H1 (cell line): ENCODE measurements around the gene ACTG1. TPM values are rescaled to one million over a fixed set of nuclear protein-coding genes. Genes with fewer than 3 reads are reported as not detected.

Experiments used
- CTCF ChIA-PET: fragments of 300-600 bp; sonication (Branson Sonifier 250); formaldehyde crosslinking; loops from one replicate; lab custom pipeline; 2021; ENCODE audit not compliant: partially characterized antibody; lab: Charles Lee
- POLR2A ChIA-PET: fragments of 300-600 bp; sonication (Branson Sonifier 250); formaldehyde crosslinking; loops from one replicate; lab custom pipeline; 2021; ENCODE audit warnings: inconsistent platforms; ENCODE audit not compliant: partially characterized antibody; lab: Charles Lee
- DNase-seq, 2 experiments: peaks; one replicate each; pipeline versions ENCODE4 v3.0.0 to v3.0.0-alpha.2; 2010 to 2022; ENCODE audit warnings: low spot score in 2 of 2, low read depth in 1 of 2, mixed read lengths in 1 of 2
- FAIRE-seq: peaks from 2 replicates; lab custom pipeline; 2011; peaks lifted over from hg19 to GRCh38; lab: Jason Lieb, UNC
- H2AFZ ChIP-seq: 2 replicates; pipeline ENCODE4 v1.8.1; 2012; ENCODE audit warnings: low read length, inconsistent platforms
- H2AK5ac ChIP-seq: 2 replicates; pipeline ENCODE4 v1.6.1; 2013; ENCODE audit warnings: low read depth, low read length
- H2BK120ac ChIP-seq: replicated peaks from 2 replicates; pipeline ENCODE3; 2013; ENCODE audit warnings: low read depth, low read length, inconsistent platforms
- H2BK12ac ChIP-seq: 2 replicates; pipeline ENCODE4 v1.6.1; 2013; ENCODE audit warnings: low read depth, low read length
- H2BK15ac ChIP-seq: 2 replicates; pipeline ENCODE4 v1.6.1; 2013; ENCODE audit warnings: low read length
- H2BK20ac ChIP-seq: 2 replicates; pipeline ENCODE4 v1.6.1; 2013; ENCODE audit warnings: low read length
- H2BK5ac ChIP-seq: 2 replicates; pipeline ENCODE4 v1.6.1; 2013; ENCODE audit warnings: low read depth, low read length
- H3K14ac ChIP-seq: 2 replicates; pipeline ENCODE4 v1.6.1; 2013; ENCODE audit warnings: inconsistent platforms; ENCODE audit not compliant: insufficient read length
- H3K18ac ChIP-seq: 2 replicates; pipeline ENCODE4 v1.6.1; 2013; ENCODE audit warnings: low read length; ENCODE audit errors: extremely low read depth
- H3K23ac ChIP-seq: 2 replicates; pipeline ENCODE4 v1.6.1; 2013; ENCODE audit warnings: inconsistent platforms; ENCODE audit not compliant: insufficient read length
- H3K23me2 ChIP-seq: 2 replicates; pipeline ENCODE4 v1.6.1; 2013; ENCODE audit warnings: low read depth, low read length
- H3K27ac ChIP-seq: 2 replicates; pipeline ENCODE4 v1.6.1; 2011; ENCODE audit warnings: low read depth, low read length, inconsistent platforms
- H3K27me3 ChIP-seq, 4 experiments: replicated peaks in 1 of 4; 1 replicate in 1 of 4; 2 replicates in 3 of 4; pipeline versions ENCODE4 v1.6.1 to v1.8.1; 2011 to 2013; ENCODE audit warnings: low read length in 3 of 4, mild to moderate bottlenecking in 3 of 4, inconsistent platforms in 2 of 4, mixed read lengths in 2 of 4, moderate library complexity in 1 of 4; ENCODE audit not compliant: control insufficient read depth in 3 of 4, insufficient read depth in 3 of 4; ENCODE audit errors: extremely low read depth in 1 of 4
- H3K36me3 ChIP-seq, 4 experiments: 2 replicates each; pipeline versions ENCODE4 v1.6.1 to v1.8.1; 2011 to 2013; ENCODE audit warnings: mild to moderate bottlenecking in 4 of 4, low read length in 3 of 4, moderate library complexity in 2 of 4, control low read depth in 1 of 4, inconsistent platforms in 1 of 4; ENCODE audit not compliant: insufficient read depth in 4 of 4, control insufficient read depth in 2 of 4
- H3K4ac ChIP-seq: replicated peaks from 2 replicates; pipeline ENCODE3; 2013; ENCODE audit warnings: low read length, low read depth, mixed read lengths, inconsistent platforms; ENCODE audit not compliant: insufficient read length
- H3K4me1 ChIP-seq, 4 experiments: replicated peaks in 1 of 4; 1 replicate in 1 of 4; 2 replicates in 3 of 4; pipeline versions ENCODE4 v1.6.1 to v1.8.1; 2011 to 2013; ENCODE audit warnings: low read length in 3 of 4, inconsistent platforms in 2 of 4, mixed read lengths in 1 of 4; ENCODE audit not compliant: insufficient read depth in 4 of 4, control insufficient read depth in 3 of 4
- H3K4me2 ChIP-seq, 2 experiments: 2 replicates each; pipeline versions ENCODE4 v1.6.1 to v1.8.1; 2011 to 2013; ENCODE audit warnings: low read depth in 2 of 2, low read length in 2 of 2, control low read depth in 1 of 2, inconsistent platforms in 1 of 2, mild to moderate bottlenecking in 1 of 2; ENCODE audit not compliant: insufficient read depth in 1 of 2
- H3K4me3 ChIP-seq, 4 experiments: fragments of 200-600, 300-600 bp in 1 of 4; sonication (generic), shearing (Covaris generic), sonication (Bioruptor Twin) in 1 of 4; 2 replicates each; pipeline versions ENCODE4 v1.5.1 to v1.8.1; 2011 to 2016; ENCODE audit warnings: low read length in 4 of 4, low read depth in 3 of 4, control low read depth in 2 of 4, inconsistent platforms in 2 of 4, mild to moderate bottlenecking in 2 of 4, mixed read lengths in 1 of 4, moderate library complexity in 1 of 4; ENCODE audit not compliant: insufficient read depth in 2 of 4; ENCODE audit errors: extremely low read depth in 1 of 4
- H3K56ac ChIP-seq: replicated peaks from 2 replicates; pipeline ENCODE3; 2013; ENCODE audit warnings: low read depth, mild to moderate bottlenecking, mixed read lengths, low read length, inconsistent platforms; ENCODE audit not compliant: insufficient read length
- H3K79me1 ChIP-seq: 2 replicates; pipeline ENCODE4 v1.6.1; 2013; ENCODE audit warnings: low read depth, low read length, control low read depth
- H3K79me2 ChIP-seq, 2 experiments: 2 replicates each; pipeline versions ENCODE4 v1.6.1 to v1.8.1; 2012 to 2013; ENCODE audit warnings: low read length in 2 of 2, mild to moderate bottlenecking in 2 of 2, inconsistent platforms in 1 of 2; ENCODE audit not compliant: insufficient read depth in 2 of 2, control insufficient read depth in 1 of 2
- H3K9ac ChIP-seq, 4 experiments: replicated peaks in 1 of 4; 1 replicate in 1 of 4; 2 replicates in 3 of 4; pipeline versions ENCODE4 v1.6.1 to v1.8.1; 2011 to 2013; ENCODE audit warnings: low read depth in 3 of 4, low read length in 3 of 4, control low read depth in 2 of 4, mild to moderate bottlenecking in 2 of 4, moderate library complexity in 2 of 4, inconsistent platforms in 1 of 4; ENCODE audit errors: extremely low read depth in 1 of 4
- H3K9me3 ChIP-seq, 2 experiments: 2 replicates each; pipeline versions ENCODE4 v1.6.1 to v1.8.1; 2012 to 2013; ENCODE audit warnings: mild to moderate bottlenecking in 2 of 2, moderate library complexity in 2 of 2, control low read depth in 1 of 2, inconsistent platforms in 1 of 2, low read depth in 1 of 2, low read length in 1 of 2, mixed read lengths in 1 of 2; ENCODE audit not compliant: insufficient read depth in 2 of 2
- H4K20me1 ChIP-seq, 2 experiments: replicated peaks in 1 of 2; 2 replicates each; pipeline versions ENCODE3 to v1.8.1; 2011 to 2013; ENCODE audit warnings: inconsistent platforms in 2 of 2, low read length in 2 of 2, mild to moderate bottlenecking in 1 of 2; ENCODE audit not compliant: insufficient read depth in 2 of 2, control insufficient read depth in 1 of 2
- H4K5ac ChIP-seq: 2 replicates; pipeline ENCODE4 v1.6.1; 2013; ENCODE audit warnings: low read length, low read depth, mixed read lengths, inconsistent platforms; ENCODE audit not compliant: insufficient read length
- H4K8ac ChIP-seq: 2 replicates; pipeline ENCODE4 v1.8.0; 2013; ENCODE audit warnings: mild to moderate bottlenecking, moderate library complexity, low read length, inconsistent platforms; ENCODE audit not compliant: insufficient read depth; ENCODE audit errors: extremely low read depth
- H4K91ac ChIP-seq: replicated peaks from 2 replicates; pipeline ENCODE3; 2013; ENCODE audit warnings: low read length, mixed read lengths, inconsistent platforms; ENCODE audit not compliant: insufficient read length
- CHD1 ChIP-seq: IDR thresholded peaks from 2 replicates; pipeline ENCODE4 v1.6.1; 2012; ENCODE audit warnings: low read depth, low read length, improper control_type of control experiment
- CHD2 ChIP-seq: IDR thresholded peaks from 2 replicates; pipeline ENCODE4 v1.6.1; 2012; ENCODE audit warnings: low read length, improper control_type of control experiment
- GTF2F1 ChIP-seq: IDR thresholded peaks from 2 replicates; pipeline ENCODE4 v1.6.1; 2012; ENCODE audit warnings: low read depth, low read length, improper control_type of control experiment, borderline replicate concordance
- HDAC6 ChIP-seq: IDR thresholded peaks from one replicate; pipeline ENCODE4 v1.7.1; 2012; ENCODE audit warnings: low read depth, mild to moderate bottlenecking, inconsistent platforms, low read length, moderate library complexity
- JUN ChIP-seq: IDR thresholded peaks from 2 replicates; pipeline ENCODE4 v1.6.1; 2011; ENCODE audit warnings: low read depth, mild to moderate bottlenecking, improper control_type of control experiment, low read length
- KDM5A ChIP-seq: fragments of 200-600 bp; IDR thresholded peaks from 2 replicates; pipeline ENCODE4 v1.7.1; 2012; ENCODE audit warnings: mild to moderate bottlenecking, low read length, inconsistent platforms, mixed read lengths
- MAFK ChIP-seq: IDR thresholded peaks from 2 replicates; pipeline ENCODE4 v1.6.1; 2012; ENCODE audit warnings: low read depth, mild to moderate bottlenecking, improper control_type of control experiment, low read length
- PHF8 ChIP-seq: fragments of 200-600 bp; sonication (generic); conservative IDR thresholded peaks from 2 replicates; pipeline ENCODE4 v1.7.1; 2012; ENCODE audit warnings: low read depth, mild to moderate bottlenecking, inconsistent platforms, low read length, moderate library complexity
- POLR2A ChIP-seq, 2 experiments: IDR thresholded peaks; 1 replicate in 1 of 2; 2 replicates in 1 of 2; pipeline ENCODE4 v1.6.1; 2011; ENCODE audit warnings: low read depth in 2 of 2, low read length in 2 of 2, mild to moderate bottlenecking in 2 of 2; ENCODE audit errors: control extremely low read depth in 1 of 2
- RXRA ChIP-seq: IDR thresholded peaks from 2 replicates; pipeline ENCODE4 v1.6.1; 2011; ENCODE audit warnings: low read depth, mild to moderate bottlenecking, low read length, moderate library complexity; ENCODE audit not compliant: insufficient read depth
- SIX5 ChIP-seq: IDR thresholded peaks from 2 replicates; pipeline ENCODE4 v1.6.1; 2011; ENCODE audit warnings: mild to moderate bottlenecking, low read depth, low read length
- SP4 ChIP-seq: IDR thresholded peaks from 2 replicates; pipeline ENCODE4 v1.6.1; 2012; ENCODE audit warnings: low read length, inconsistent platforms
- TCF12 ChIP-seq: IDR thresholded peaks from 2 replicates; pipeline ENCODE4 v1.6.1; 2011; ENCODE audit warnings: low read depth, mild to moderate bottlenecking, low read length
- ZNF274 ChIP-seq: IDR thresholded peaks from 2 replicates; pipeline ENCODE4 v1.7.0; 2012; ENCODE audit warnings: low read length, borderline replicate concordance; ENCODE audit errors: extremely low read depth
- WGBS, 2 experiments: shearing (Covaris generic) in 1 of 2; methylation state at CpG; one replicate each; pipeline versions ENCODE4 v1.1.6 to v1.1.7; 2013 to 2015; ENCODE audit warnings: low lambda C conversion rate in 2 of 2, mixed read lengths in 2 of 2, inconsistent platforms in 1 of 2, low coverage in 1 of 2, missing lambda C conversion rate in 1 of 2; ENCODE audit not compliant: insufficient replicate concordance in 2 of 2, insufficient coverage in 1 of 2, insufficient read length in 1 of 2; ENCODE audit errors: extremely low coverage in 1 of 2, missing lambda C conversion rate in 1 of 2; 5-methylcytosine and 5-hydroxymethylcytosine counted together
- polyA plus RNA-seq, 7 experiments: library from polyadenylated mRNA; depleted of rRNA in 3 of 7; stranded (reverse) in 5 of 7; unstranded in 2 of 7; fragments of >200 nt in 5 of 7; fragments of 200-250 nt in 2 of 7; gene quantifications; 1 replicate in 5 of 7; 2 replicates in 1 of 7; 4 replicates in 1 of 7; pipeline versions ENCODE4 v1.2.1 to v1.2.3, GENCODE V29; 2011 to 2013; ENCODE audit warnings: missing spikeins in 2 of 7, mixed read lengths in 2 of 7
- total RNA-seq: library from RNA; stranded (reverse); fragmentation: NEBNext Ultra II Directional; extraction: Animal tissue kit (Norgen Biotek cat#: 25700); gene quantifications from 2 replicates; pipeline ENCODE4 v1.2.1, GENCODE V29; 2021

ACTG1 gene
- total and polyA plus RNA-seq, 2 of the 8 experiments (the other 6 are each of a cell fraction or from before 2014, with no cell fraction given): 3,535 to 5,010 TPM

- 90% methylated on average over 27 of the region's 27 CpGs; no CpG with 5 or more reads in 1 of the 2 experiments for WGBS, 2 experiments
- Histone ChIP-seq H2BK15ac (no peak overlapping the region), H3K4me3 (peak overlapping the region; percentile 69 to 94 (median 84)), H3K36me3 (peaks cover 0 to 20% (median 16%) of the 10 kb centered on the region in 4 experiments; a peak in 6 of 8 replicates), H3K27me3 (no peaks in the 10 kb centered on the region), H2AFZ (no peak overlapping the region), H4K8ac (no peak overlapping the region), H3K4me2 (peak overlapping the region; percentile 85 to 87), H2AK5ac (no peak overlapping the region), H4K5ac (no peak overlapping the region), H3K79me2 (peaks cover 0 to 10% of the 10 kb centered on the region in 2 experiments; a peak in 1 of 4 replicates), H3K9ac (peak overlapping the region in 3 of 4 experiments; percentile 15 to 24 (median 20); a peak in 1 of 7 replicates), H4K20me1 (peaks cover 0 to 23% of the 10 kb centered on the region in 2 experiments), H3K4me1 (peaks cover 3 to 17% (median 8%) of the 10 kb centered on the region in 4 experiments), H3K14ac (no peak overlapping the region), H3K23me2 (peaks cover 9% of the 10 kb centered on the region; the same call in 1 of the 2 replicates), H3K27ac (no peak overlapping the region), H4K91ac (no peak overlapping the region), H3K56ac (no peak overlapping the region), H2BK120ac (no peak overlapping the region), H2BK20ac (no peak overlapping the region), H3K18ac (no peak overlapping the region), H2BK5ac (no peak overlapping the region), H2BK12ac (no peak overlapping the region), H3K23ac (no peak overlapping the region), H3K9me3 (no peaks in the 10 kb centered on the region), H3K4ac (no peak overlapping the region), H3K79me1 (peaks cover 4% of the 10 kb centered on the region; the same call in 1 of the 2 replicates)
- CTCF ChIA-PET: interaction anchor here (1.7 to 2.8 kb wide), 4 partner anchors 9 to 110 kb away, joined by 4 to 8 read pairs (median 5); no protein-coding TSS in a partner anchor
- POLR2A ChIA-PET: interaction anchor here (1.1 to 5.0 kb wide), 5 partner anchors 13 to 153 kb away, joined by 3 to 50 read pairs (median 16); partner anchors contain the start of gene ACTG1
- FAIRE-seq (no peak), DNase-seq (no peak)
- TF ChIP-seq KDM5A (no peak), HDAC6 (no peak), JUN (no peak), MAFK (no peak), PHF8 (no peak), ZNF274 (no peak), SIX5 (no peak), SP4 (no peak), CHD2 (no peak), POLR2A (IDR thresholded peaks at IDR 0.05; ENCODE audit: control extremely low read depth in 1 of 2, low read depth in 2 of 2, low read length in 2 of 2) (no peak), TCF12 (no peak), GTF2F1 (no peak), CHD1 (no peak), RXRA (no peak)
Measured at GRCh38 chr17:81550830-81551457, 38.3 kb upstream of the ACTG1 start.
